H54 (cell line): Measurements from ENCODE around the gene UGT1A7.

Experiments
- DNase-seq: peaks from one replicate; pipeline ENCODE4 v3.0.0; 2011; ENCODE audit warnings: low spot score, mixed read lengths; ENCODE audit not compliant: insufficient read length
- FAIRE-seq: peaks from 3 replicates; lab custom pipeline; 2011; peaks lifted over from hg19 to GRCh38; lab: Jason Lieb, UNC
- POLR2A ChIP-seq: IDR thresholded peaks from 2 replicates; pipeline ENCODE4 v1.6.1; 2011; ENCODE audit warnings: low read depth, mild to moderate bottlenecking, low read length

The UGT1A7 gene

GRCh38 chr2:233754872-233755611 lies 73.3 kb downstream of the UGT1A7 start:
- DNase-seq (no peak), FAIRE-seq (no peak)
- TF ChIP-seq POLR2A = no peak

DNA sequence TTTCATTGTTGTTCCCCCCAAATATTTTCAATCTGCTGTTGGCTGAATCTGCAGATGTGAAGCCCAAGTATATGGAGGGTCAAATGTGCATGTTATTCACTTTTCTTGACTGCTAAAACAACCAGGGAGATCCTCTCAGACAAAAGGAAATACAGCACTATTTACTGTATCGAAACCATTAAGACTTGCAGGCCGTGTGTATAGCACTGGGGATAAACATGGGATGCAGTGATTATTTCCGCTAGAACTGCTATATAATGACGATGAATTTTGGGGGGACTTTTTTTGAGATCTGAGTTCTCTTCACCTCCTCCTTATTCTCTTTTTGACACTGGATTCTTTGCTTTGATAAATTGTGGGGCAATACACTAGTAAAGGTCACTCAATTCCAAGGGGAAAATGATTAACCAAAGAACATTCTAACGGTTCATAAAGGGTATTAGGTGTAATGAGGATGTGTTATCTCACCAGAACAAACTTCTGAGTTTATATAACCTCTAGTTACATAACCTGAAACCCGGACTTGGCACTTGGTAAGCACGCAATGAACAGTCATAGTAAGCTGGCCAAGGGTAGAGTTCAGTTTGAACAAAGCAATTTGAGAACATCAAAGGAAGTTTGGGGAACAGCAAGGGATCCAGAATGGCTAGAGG lies 74.9 kb downstream of the UGT1A7 start:
- FAIRE-seq (no peak), DNase-seq (no peak)
- TF ChIP-seq POLR2A = no peak

DNA sequence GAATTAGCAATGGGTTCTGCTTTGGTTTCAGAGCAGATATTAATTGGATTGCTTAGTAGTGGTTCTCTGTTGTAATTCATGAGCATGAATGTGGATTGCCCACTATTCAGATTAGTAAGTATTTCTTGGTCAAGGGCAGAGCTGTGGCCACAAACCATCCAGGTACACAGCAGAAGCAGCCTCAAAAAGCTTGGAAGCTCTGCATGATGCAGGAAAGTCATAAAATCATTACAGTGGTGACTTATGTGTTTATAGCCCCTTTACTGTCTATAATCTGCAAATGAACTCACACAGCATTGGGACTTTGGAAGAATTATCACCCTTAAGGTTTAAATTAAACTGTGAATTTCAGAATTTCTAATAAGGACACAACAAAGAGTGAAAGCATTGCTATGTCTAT lies 76.4 kb downstream of the UGT1A7 start:
- DNase-seq = no peak

DNA sequence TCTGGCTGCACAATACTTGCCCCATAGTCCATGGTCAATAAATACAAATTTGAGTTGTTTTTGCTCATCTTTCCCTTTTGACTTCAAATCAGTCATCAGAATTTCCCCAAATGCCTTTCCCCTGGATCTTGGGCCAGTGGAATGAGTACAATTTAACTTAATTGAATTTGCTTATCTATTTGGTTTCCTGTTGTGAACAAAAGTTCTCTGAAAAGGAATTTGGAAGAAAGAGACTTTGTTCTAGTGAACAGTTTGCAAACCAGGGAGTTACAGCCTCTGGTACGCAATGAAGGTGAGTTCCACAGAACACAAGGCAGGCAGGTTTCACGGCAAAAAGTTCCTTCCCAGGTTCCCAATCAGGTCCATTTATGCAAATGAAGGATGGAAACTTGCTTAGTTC lies 77.1 kb downstream of the UGT1A7 start:
- no peak for TF ChIP-seq POLR2A
- DNase-seq (no peak), FAIRE-seq (no peak)

More for the DNA sequence above, 76.4 kb downstream of the UGT1A7 start:
- no peak for TF ChIP-seq POLR2A
- no peak for FAIRE-seq

- DNase-seq = no peak
- TF ChIP-seq POLR2A = no peak
- FAIRE-seq = no peak
Measured at GRCh38 chr2:233760043-233760442, 78.3 kb downstream of the UGT1A7 start, which contains the start of gene UGT1A1. UGT1A1 (plus strand) TSS chr2:233760270; CDS start chr2:233760288, 18 bp downstream.

- no peak for FAIRE-seq
- no peak for DNase-seq
- TF ChIP-seq POLR2A = no peak
Measured at GRCh38 chr2:233761040-233761769, 79.5 kb downstream of the UGT1A7 start.

DNA sequence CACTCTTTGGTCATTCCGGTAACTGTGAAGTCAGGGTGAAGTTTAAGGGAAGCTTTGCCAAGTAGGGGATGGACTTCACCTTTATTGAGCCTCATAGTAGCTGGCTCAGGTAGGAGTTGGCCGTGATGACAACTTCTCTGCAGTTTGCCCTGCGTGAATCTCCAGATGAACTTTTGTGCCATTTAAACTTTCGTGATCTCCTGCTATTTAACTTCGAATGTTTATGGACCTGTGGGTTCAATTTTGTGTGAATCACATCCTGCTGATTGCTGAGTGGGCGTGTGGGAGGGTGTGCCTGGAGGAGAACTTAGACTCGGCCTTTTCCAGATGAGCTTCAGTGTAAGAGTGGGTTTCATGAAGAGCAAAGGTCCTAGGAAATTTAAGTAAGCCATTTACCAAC lies 82.6 kb downstream of the UGT1A7 start:
- FAIRE-seq = no peak

DNA sequence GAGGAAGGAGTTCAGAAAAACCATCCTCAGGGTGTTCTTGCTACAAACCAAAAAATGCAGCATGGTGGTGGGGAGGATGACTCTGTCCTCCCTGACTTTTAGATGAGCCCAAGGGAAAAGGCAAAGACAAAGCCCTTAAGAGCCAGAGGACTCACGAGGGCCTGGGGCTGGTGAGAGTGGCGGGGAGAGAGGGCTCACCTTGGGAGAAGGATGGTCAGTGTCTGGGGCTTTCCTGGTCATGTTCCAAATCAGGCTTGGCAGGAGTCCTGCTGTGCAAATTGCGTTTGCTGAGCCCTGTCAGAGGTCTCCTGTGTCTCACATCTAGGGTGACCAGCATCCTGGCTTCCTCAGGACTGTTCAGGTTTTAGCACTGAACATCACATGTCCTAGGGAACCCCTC lies 83.1 kb downstream of the UGT1A7 start:
- DNase-seq = no peak
- no peak for FAIRE-seq
- no peak for TF ChIP-seq POLR2A

More for the DNA sequence above, 82.6 kb downstream of the UGT1A7 start:
- DNase-seq = no peak
- no peak for TF ChIP-seq POLR2A

GRCh38 chr2:233766416-233766815 lies 84.7 kb downstream of the UGT1A7 start:
- FAIRE-seq = no peak
- TF ChIP-seq POLR2A = no peak
- no peak for DNase-seq

GRCh38 chr2:233768076-233768475 lies 86.4 kb downstream of the UGT1A7 start:
- DNase-seq (no peak), FAIRE-seq (no peak)
- no peak for TF ChIP-seq POLR2A

DNA sequence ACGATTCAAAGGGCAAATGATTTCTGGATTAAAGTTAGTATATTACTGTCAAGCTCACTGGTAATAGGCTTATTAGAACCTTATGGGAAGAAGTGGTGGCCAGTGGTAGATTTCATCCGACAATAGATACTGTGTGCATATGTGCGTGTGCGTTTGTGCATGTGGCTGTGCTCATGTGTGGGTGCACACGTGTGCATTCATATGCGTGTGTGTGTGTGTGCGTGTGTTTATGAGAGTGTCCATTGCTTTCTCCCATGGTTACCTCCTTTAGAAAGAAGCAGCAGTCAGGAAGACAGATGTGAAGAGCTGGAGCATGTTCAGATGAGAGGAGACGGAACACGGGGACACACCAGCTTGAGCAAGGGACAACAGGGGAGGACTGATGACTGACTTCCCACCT lies 87.6 kb downstream of the UGT1A7 start:
- DNase-seq (no peak), FAIRE-seq (no peak)
- no peak for TF ChIP-seq POLR2A

GRCh38 chr2:233772153-233772552 lies 90.5 kb downstream of the UGT1A7 start:
- TF ChIP-seq POLR2A = no peak
- no peak for DNase-seq
- FAIRE-seq = no peak

GRCh38 chr2:233772583-233772982 lies 90.9 kb downstream of the UGT1A7 start:
- no peak for FAIRE-seq
- no peak for DNase-seq
- TF ChIP-seq POLR2A = no peak

- no peak for TF ChIP-seq POLR2A
- DNase-seq (no peak), FAIRE-seq (no peak)
Measured at GRCh38 chr2:233773854-233774253, 92.2 kb downstream of the UGT1A7 start.

- no peak for TF ChIP-seq POLR2A
- DNase-seq = no peak
- FAIRE-seq = no peak
Measured at GRCh38 chr2:233775414-233775813, 93.7 kb downstream of the UGT1A7 start.
